Lower leg skin (tissue), 4 donors: ENCODE data around the gene TRPM3. TPM values are rescaled to one million over a fixed set of nuclear protein-coding genes. Genes with fewer than 3 reads are reported as not detected.

Source experiments
- DNase-seq, 2 donors: peaks; one replicate each; pipeline ENCODE4 v3.0.0-alpha.2; 2019; ENCODE audit warnings: low spot score in 2 of 2
- H3K4me3 ChIP-seq: fragments of 200-600 bp; sonication (generic); 2 replicates; pipeline ENCODE4 v1.5.1; 2017; ENCODE audit warnings: mild to moderate bottlenecking, low read depth; ENCODE audit not compliant: poor library complexity, severe bottlenecking
- POLR2A ChIP-seq, 2 donors: fragments of 450-650 bp; IDR thresholded peaks; one replicate each; pipeline ENCODE4 v1.6.1; 2016 to 2017; ENCODE audit warnings: antibody characterized with exemption in 2 of 2, mild to moderate bottlenecking in 1 of 2, moderate library complexity in 1 of 2
- WGBS, 2 donors: methylation state at CpG; one replicate each; pipeline ENCODE4 v1.1.5; 2018; 5-methylcytosine and 5-hydroxymethylcytosine counted together
- intact Hi-C: fragments of 100-400 bp; cut with DNase I; formaldehyde crosslinking; loops from one replicate; pipeline ENCODE4 v1.15.0; 2023; ENCODE audit warnings: low total_unique reads
- total RNA-seq, 4 donors: library from RNA; depleted of rRNA; stranded (reverse); fragments of >200 nt; gene quantifications; one replicate each; pipeline ENCODE4 v1.1.0, GENCODE V29; 2016
- TF ChIP-seq, protein P1 (sequence below), 3 donors: fragments of 450-650 bp; IDR thresholded peaks; one replicate each; pipeline ENCODE4 v1.5.1; 2016; ENCODE audit warnings: antibody characterized with exemption in 3 of 3, mild to moderate bottlenecking in 3 of 3, moderate library complexity in 2 of 3

TRPM3 gene
- total RNA-seq, 4 donors from 2014 or later: 0.10 to 0.29 TPM; not detected in 2

DNA sequence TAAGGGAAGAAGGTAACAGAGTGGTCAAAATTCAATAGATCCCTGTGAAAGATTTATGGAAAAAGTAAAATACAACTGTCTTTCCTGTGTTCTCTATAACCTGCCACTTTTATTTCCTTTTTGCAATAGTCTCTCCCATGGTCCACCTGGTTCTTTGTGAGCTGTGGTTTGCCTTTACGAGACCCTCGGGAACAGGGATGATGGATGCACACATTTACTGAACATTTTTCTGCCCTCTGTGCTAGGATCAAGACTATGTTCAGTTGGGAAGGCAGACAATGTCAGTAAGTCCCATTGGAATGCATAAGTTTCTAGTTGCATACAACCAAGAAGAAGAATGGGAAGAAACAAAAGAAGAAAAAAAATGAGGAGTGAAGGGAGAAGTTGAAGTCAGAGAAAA is 281.2 kb downstream of the TRPM3 start:
- intact Hi-C loops: no loop called here
- TF ChIP-seq, protein P1, sequence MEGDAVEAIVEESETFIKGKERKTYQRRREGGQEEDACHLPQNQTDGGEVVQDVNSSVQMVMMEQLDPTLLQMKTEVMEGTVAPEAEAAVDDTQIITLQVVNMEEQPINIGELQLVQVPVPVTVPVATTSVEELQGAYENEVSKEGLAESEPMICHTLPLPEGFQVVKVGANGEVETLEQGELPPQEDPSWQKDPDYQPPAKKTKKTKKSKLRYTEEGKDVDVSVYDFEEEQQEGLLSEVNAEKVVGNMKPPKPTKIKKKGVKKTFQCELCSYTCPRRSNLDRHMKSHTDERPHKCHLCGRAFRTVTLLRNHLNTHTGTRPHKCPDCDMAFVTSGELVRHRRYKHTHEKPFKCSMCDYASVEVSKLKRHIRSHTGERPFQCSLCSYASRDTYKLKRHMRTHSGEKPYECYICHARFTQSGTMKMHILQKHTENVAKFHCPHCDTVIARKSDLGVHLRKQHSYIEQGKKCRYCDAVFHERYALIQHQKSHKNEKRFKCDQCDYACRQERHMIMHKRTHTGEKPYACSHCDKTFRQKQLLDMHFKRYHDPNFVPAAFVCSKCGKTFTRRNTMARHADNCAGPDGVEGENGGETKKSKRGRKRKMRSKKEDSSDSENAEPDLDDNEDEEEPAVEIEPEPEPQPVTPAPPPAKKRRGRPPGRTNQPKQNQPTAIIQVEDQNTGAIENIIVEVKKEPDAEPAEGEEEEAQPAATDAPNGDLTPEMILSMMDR (IDR thresholded peaks at IDR 0.05): no peak
- no peak for TF ChIP-seq POLR2A (IDR thresholded peaks at IDR 0.05)
- 75 to 76% methylated on average over 2 of the region's 2 CpGs for WGBS, 2 donors
- no peak for DNase-seq
- H3K4me3 ChIP-seq: no peak overlapping the region

DNA sequence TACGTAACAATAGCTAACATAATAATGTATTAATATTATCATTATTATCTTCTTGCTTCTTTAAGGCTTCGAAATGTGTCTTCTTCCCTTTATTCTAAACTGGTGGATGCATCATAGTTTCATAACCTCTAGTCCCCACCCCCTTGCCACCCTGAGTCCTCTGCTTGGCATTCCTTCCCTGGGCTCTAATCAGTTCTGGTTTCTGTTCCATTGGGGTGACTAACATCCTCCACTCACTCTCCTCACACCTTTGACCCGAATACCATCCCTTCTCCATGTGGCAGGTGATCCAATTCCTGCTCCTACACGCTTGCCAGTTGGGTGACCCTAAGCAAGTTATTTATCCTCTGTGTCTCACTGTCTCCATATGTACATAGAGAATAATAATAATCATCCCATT is 286.1 kb downstream of the TRPM3 start:
- TF ChIP-seq, protein P1 (IDR thresholded peaks at IDR 0.05): no peak
- TF ChIP-seq POLR2A (IDR thresholded peaks at IDR 0.05): no peak
- intact Hi-C loops: no loop called here
- WGBS, 2 donors: 85 to 87% methylated on average over 4 of the region's 4 CpGs
- H3K4me3 ChIP-seq: no peak overlapping the region
- no peak for DNase-seq

GRCh38 chr9:70832492-70832891 is 288.9 kb downstream of the TRPM3 start:
- TF ChIP-seq, protein P1 (IDR thresholded peaks at IDR 0.05): no peak
- no peak for TF ChIP-seq POLR2A (IDR thresholded peaks at IDR 0.05)
- DNase-seq: no peak
- H3K4me3 ChIP-seq: no peak overlapping the region
- intact Hi-C loops: no loop called here

GRCh38 chr9:70830618-70831017 is 290.8 kb downstream of the TRPM3 start:
- no peak overlapping the region for H3K4me3 ChIP-seq
- intact Hi-C loops: no loop called here
- 61 to 62% methylated on average over 4 of the region's 4 CpGs for WGBS, 2 donors
- no peak for DNase-seq
- TF ChIP-seq, protein P1 (IDR thresholded peaks at IDR 0.05): no peak
- TF ChIP-seq POLR2A (IDR thresholded peaks at IDR 0.05): no peak

DNA sequence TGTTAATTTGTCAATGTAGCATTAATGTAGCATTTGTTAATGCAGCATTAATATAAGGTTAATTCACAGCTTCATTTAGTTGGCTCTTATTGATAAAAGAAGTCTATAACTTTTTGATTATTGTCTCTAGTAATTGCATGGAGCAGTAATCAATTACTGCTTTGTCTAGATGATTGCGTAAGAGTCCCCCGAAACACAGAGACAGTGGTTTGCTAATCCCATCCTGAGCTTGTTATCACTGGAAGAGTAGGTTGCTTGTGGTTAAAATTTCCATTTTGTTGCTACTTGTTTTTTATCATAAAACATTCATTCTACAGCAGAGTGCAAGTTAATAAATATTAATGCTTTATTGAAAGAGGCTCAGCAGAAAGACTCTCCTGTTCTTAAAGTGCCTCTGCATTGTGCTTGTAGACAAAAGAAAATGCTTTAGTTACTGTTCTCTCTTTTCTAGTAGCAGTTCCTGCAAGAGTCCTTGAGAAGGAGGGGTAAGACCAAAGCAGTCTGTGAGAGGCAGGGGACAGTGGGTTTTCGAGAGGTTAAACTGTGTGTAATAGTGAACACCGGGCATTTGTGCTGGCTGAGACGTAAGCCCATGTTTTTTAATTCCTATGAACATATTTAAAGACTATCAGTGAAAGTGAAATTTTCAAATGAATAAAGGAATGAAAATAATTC is 291.7 kb downstream of the TRPM3 start:
- intact Hi-C loops: no loop called here
- no peak overlapping the region for H3K4me3 ChIP-seq
- WGBS, 2 donors: 70 to 77% methylated on average over 5 of the region's 5 CpGs
- TF ChIP-seq, protein P1 (IDR thresholded peaks at IDR 0.05): no peak
- TF ChIP-seq POLR2A (IDR thresholded peaks at IDR 0.05): no peak
- DNase-seq: no peak

DNA sequence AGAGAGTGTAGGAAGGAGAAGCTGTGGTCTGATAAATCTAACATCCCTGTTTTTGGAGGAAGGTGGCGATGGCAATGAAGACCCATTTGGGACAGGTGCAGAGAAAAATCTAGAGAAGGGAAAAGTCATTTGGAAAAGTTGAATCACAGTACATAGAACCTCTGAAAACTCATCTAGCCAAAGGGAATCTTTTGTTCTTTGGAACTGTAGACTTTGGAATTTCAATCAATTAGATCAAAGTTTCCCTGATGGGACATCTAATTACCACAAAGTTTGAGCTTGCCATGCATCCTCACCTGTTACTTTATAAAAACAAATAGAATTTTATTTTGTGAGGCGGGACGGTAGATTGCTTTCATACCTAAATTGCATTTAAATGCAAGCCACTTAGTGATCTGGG is 294.9 kb downstream of the TRPM3 start:
- H3K4me3 ChIP-seq: no peak overlapping the region
- 93 to 98% methylated on average over 3 of the region's 3 CpGs for WGBS, 2 donors
- intact Hi-C loops: no loop called here
- TF ChIP-seq, protein P1 (IDR thresholded peaks at IDR 0.05): no peak
- no peak for TF ChIP-seq POLR2A (IDR thresholded peaks at IDR 0.05)
- no peak for DNase-seq
